Urinary bladder (tissue), 4 donors: ENCODE data around the gene CT45A3. TPM values are rescaled to one million over a fixed set of nuclear protein-coding genes. Genes with fewer than 3 reads are reported as not detected.
"Not testable (repeated sequence)": the region's sequence is repeated elsewhere in the genome, so short reads cannot be mapped to it uniquely, and the experiment has no call there.

ENCODE experiments used
- DNase-seq: peaks from one replicate; pipeline ENCODE4 v3.0.0-alpha.2; 2015; ENCODE audit errors: extremely low spot score
- H3K27ac ChIP-seq: one replicate; pipeline ENCODE4 v1.5.1; 2013; ENCODE audit warnings: low read depth, mild to moderate bottlenecking, moderate library complexity
- H3K36me3 ChIP-seq: one replicate; pipeline ENCODE4 v1.6.1; 2013; ENCODE audit warnings: mild to moderate bottlenecking, moderate library complexity; ENCODE audit not compliant: insufficient read depth
- H3K4me1 ChIP-seq: one replicate; pipeline ENCODE4 v1.6.1; 2013; ENCODE audit warnings: mild to moderate bottlenecking, moderate library complexity; ENCODE audit not compliant: insufficient read depth
- H3K4me3 ChIP-seq: one replicate; pipeline ENCODE4 v1.5.1; 2013; ENCODE audit warnings: low read depth, low read length
- WGBS: extraction: QIAGEN DNeasy Blood & Tissue Kit; methylation state at CpG from one replicate; pipeline ENCODE4 v1.1.7; 2013; 5-methylcytosine and 5-hydroxymethylcytosine counted together
- polyA plus RNA-seq: library from polyadenylated mRNA; stranded (reverse); fragments of 200-250 nt; gene quantifications from one replicate; pipeline ENCODE4 v1.2.3, GENCODE V29; 2013
- small RNA-seq: library from RNA; depleted of rRNA; stranded (forward); fragments of <200 nt; gene quantifications from one replicate; pipeline ENCODE3, GENCODE V24; 2014
- total RNA-seq: library from RNA; depleted of rRNA; stranded (reverse); fragments of >200 nt; gene quantifications from one replicate; pipeline ENCODE4 v1.2.3, GENCODE V29; 2014
- donor health status: healthy with polysubstance abuse.
- donor health status: healthy.

Gene CT45A3, protein sequence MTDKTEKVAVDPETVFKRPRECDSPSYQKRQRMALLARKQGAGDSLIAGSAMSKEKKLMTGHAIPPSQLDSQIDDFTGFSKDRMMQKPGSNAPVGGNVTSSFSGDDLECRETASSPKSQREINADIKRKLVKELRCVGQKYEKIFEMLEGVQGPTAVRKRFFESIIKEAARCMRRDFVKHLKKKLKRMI
- total RNA-seq (not detected), polyA plus RNA-seq (not detected)

DNA sequence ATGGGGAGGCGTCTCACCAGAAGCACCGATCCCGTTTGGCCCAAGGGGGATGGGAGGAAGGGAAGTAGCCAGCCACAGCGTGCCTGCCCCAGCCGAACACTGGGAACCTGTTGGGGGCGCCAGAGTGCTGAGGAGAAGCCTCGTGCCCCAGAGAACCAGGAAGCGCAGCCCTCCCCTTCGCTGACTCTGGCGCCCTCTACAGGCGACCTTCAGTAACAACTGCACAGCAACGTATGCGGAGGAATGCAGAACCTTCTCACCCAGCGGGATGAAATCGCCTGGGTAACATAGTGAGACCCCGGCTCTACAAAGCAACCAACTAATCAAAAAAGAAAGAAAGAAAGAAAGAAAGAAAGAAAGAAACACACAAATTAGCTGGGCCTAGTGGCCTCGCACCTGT, at the start of gene CT45A3:
Gene CT45A3, minus strand, starts transcription at position 101 of the 400 bp plus-strand sequence. CDS start 3,747 bp downstream, outside the sequence.
- not testable (repeated sequence) for DNase-seq, H3K4me1 ChIP-seq, H3K27ac ChIP-seq, H3K4me3 ChIP-seq, H3K36me3 ChIP-seq
- WGBS, result no CpG with 5 or more reads among the region's 17 CpGs

DNA sequence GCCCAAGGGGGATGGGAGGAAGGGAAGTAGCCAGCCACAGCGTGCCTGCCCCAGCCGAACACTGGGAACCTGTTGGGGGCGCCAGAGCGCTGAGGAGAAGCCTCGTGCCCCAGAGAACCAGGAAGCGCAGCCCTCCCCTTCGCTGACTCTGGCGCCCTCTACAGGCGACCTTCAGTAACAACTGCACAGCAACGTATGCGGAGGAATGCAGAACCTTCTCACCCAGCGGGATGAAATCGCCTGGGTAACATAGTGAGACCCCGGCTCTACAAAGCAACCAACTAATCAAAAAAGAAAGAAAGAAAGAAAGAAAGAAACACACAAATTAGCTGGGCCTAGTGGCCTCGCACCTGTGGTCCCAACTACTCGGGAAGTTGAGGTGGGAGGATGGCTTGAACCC, 34.7 kb upstream of the CT45A3 start, which contains the start of gene CT45A6:
Gene CT45A6, minus strand, starts transcription at position 101 of the 400 bp plus-strand sequence. CDS start 3,794 bp downstream, outside the sequence.
- not testable (repeated sequence) for H3K36me3 ChIP-seq, DNase-seq, H3K27ac ChIP-seq, H3K4me3 ChIP-seq, H3K4me1 ChIP-seq
- no CpG with 5 or more reads among the region's 16 CpGs for WGBS

DNA sequence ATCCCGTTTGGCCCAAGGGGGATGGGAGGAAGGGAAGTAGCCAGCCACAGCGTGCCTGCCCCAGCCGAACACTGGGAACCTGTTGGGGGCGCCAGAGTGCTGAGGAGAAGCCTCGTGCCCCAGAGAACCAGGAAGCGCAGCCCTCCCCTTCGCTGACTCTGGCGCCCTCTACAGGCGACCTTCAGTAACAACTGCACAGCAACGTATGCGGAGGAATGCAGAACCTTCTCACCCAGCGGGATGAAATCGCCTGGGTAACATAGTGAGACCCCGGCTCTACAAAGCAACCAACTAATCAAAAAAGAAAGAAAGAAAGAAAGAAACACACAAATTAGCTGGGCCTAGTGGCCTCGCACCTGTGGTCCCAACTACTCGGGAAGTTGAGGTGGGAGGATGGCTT, 17.4 kb upstream of the CT45A3 start, which contains the start of gene CT45A5:
Gene CT45A5, minus strand, starts transcription at position 101 of the 400 bp plus-strand sequence. CDS start 3,774 bp downstream, outside the sequence.
- H3K4me3 ChIP-seq, H3K4me1 ChIP-seq, DNase-seq, H3K27ac ChIP-seq, H3K36me3 ChIP-seq: not testable (repeated sequence)
- no CpG with 5 or more reads among the region's 16 CpGs for WGBS

DNA sequence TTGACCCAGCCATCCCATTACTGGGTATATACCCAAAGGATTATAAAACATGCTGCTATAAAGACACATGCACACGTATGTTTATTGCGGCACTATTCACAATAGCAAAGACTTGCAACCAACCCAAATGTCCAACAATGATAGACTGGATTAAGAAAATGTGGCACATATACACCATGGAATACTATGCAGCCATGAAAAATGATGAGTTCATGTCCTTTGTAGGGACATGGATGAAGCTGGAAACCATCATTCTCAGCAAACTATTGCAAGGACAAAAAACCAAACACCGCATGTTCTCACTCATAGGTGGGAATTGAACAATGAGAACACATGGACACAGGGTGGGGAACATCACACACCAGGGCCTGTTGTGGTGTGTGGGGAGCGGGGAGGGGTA, 23.3 kb downstream of the CT45A3 start:
- not testable (repeated sequence) for H3K4me3 ChIP-seq, DNase-seq, H3K36me3 ChIP-seq, H3K4me1 ChIP-seq, H3K27ac ChIP-seq
- WGBS, result 89% methylated on average over 4 of the region's 4 CpGs

DNA sequence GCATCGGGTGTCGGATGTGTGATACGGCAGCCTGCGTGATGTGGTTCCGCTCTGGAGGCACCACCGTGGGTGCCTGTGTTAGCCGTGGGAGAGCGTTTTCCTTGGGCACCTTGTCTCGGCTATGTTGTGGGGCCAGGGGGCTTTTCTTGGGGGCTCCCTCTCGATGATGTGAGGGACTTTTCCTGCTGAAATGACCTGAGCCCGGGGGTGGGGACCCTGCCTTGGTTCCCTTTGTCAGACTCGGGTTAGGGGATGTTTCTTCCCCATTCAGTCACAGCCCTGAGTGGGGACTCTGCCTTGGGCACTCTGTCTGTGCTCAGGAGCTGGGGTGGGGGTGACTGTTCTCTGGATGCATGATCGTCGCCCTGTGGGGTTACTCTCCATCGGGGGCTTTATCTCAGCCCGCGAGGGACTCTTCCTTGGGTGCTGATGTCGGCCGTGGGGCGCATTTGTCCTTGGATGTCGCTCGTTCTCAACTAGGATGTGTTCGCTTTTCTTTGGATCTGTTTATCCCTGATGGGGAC, 26.7 kb downstream of the CT45A3 start:
- Histone ChIP-seq H3K4me1 (no peaks in the 10 kb centered on the region), H3K4me3 (no peak overlapping the region), H3K36me3 (no peaks in the 10 kb centered on the region), H3K27ac (no peak overlapping the region)
- WGBS, result 90% methylated on average over 23 of the region's 23 CpGs
- DNase-seq, result no peak

DNA sequence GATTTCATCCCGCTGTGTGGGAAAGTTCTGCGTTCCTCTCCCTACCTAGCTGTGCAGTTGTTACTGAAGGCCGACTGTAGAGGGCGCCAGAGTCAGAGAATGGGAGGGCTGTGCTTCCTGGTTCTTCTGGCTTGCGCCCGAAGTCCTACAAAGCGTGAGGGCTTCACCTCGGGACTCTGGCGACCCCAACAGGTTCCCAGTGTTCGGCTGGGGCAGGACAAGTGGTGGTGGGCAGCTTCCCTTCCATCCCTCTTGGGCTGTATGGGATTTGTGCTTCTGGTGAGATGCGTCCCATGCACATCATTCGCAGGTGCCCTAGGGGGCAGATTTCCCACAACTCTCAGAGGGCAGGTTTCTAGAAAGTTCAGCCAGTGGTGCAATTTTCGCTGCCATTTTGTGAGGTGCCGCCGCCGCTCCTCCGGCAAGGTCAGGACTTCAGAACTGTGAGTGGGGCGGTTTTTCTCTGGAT, 27.3 kb downstream of the CT45A3 start:
- 57% methylated on average over 18 of the region's 18 CpGs for WGBS
- no peak overlapping the region for H3K27ac ChIP-seq
- no peaks in the 10 kb centered on the region for H3K36me3 ChIP-seq
- H3K4me1 ChIP-seq, result no peaks in the 10 kb centered on the region
- no peak overlapping the region for H3K4me3 ChIP-seq
- DNase-seq, result no peak

DNA sequence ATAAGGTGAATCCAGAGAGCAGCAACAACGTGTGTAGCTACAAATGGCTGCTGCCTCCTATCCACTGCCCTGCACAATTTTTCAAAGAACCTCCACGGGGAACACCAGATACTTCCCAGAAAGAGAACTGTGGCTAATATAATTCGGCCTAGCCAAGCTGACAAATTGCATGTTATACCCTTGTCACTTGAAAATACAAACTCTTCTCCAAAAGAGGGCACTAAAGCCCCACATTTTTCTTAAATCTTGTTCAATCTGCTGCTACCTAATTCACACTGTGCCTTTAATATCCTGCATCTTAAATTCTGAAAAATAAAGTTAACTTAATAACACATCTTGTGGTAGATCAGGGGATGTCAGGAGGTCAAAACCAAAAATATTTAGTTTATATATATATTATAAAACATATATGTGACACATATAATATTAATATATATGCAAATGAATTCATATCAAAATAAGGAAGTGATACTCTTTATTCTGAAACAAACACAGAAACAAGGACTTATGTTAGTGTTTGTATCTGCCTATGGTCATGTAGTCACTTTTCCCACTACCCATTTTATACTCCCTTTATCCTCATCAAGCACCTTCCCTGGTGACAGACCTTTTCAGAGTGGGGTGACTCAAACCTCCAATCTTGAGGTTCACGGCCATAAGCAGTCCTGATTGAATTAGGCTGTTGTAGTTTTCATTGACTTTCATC, 30.5 kb downstream of the CT45A3 start:
- H3K36me3 ChIP-seq, result no peaks in the 10 kb centered on the region
- H3K27ac ChIP-seq, result no peak overlapping the region
- no peak for DNase-seq
- H3K4me1 ChIP-seq, result no peaks in the 10 kb centered on the region
- H3K4me3 ChIP-seq, result no peak overlapping the region
- 49% methylated on average over 4 of the region's 4 CpGs for WGBS

DNA sequence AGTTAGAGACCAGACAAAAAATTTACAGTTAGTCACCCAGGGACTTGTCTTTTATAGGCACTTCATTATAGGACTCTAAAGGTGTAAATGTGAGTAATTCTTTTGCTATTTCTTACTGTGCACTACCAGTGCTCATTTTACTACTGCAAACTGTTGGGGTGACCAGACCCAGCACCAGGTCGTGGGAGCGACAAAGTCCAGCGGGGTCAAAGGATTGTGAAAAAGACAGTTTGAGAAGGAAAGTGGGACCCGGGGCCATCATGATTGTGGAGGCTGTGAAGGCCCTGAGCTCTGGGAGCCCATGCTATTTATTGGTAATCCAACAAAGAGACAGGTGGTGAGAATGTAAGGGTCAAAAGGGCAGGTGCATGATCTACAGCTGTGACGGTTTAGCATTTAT, 33.3 kb downstream of the CT45A3 start:
- WGBS, result 59% methylated on average over 5 of the region's 5 CpGs
- not testable (repeated sequence) for DNase-seq, H3K4me3 ChIP-seq, H3K4me1 ChIP-seq, H3K27ac ChIP-seq, H3K36me3 ChIP-seq

DNA sequence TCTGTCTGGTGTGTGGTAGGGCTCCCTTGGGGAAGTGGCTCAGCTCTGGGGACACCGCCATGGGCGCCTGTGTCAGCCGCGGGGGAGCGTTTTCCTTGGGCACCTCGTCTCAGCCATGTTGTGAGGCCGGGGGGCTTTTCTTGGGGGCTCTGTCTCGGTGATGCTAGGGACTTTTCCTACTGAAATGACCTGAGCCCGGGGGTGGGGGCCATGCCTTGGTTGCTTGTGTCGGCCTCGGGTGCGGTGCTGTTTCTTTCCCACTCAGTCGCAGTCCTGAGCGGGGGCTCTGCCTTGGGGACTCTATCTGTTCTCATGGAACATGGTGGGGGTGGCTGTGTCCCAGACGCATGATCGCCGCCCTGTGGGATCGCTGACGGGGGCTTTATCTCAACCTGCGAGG, 54.2 kb downstream of the CT45A3 start:
- Histone ChIP-seq H3K36me3 (no peaks in the 10 kb centered on the region), H3K4me3 (no peak overlapping the region), H3K4me1 (no peaks in the 10 kb centered on the region), H3K27ac (no peak overlapping the region)
- DNase-seq, result no peak
- WGBS, result 91% methylated on average over 20 of the region's 20 CpGs

DNA sequence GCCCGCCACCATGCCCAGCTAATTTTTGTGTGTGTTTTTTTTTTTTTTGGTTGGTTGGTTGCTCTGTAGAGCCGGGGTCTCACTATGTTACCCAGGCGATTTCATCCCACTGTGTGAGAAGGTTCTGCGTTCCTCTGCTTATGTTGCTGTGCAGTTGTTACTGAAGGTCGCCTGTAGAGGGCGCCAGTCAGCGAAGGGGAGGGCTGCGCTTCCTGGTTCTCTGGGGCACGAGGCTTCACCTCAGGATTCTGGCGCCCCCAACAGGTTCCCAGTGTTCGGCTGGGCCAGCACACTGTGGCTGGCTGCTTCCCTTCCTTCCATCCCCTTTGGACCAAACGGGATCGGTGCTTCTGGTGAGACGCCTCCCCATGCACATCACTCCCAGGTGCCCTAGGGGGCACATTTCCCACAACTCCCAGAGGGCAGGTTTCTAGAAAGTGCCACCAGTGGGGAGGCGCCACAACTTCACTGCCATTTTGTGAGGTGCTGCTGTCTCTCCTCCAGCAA, 54.8 kb downstream of the CT45A3 start, which contains the start of gene CT45A1:
Gene CT45A1, plus strand, starts transcription at position 457 of the 507 bp plus-strand sequence. CDS start 5,302 bp downstream, outside the sequence.
- not testable (repeated sequence) for H3K27ac ChIP-seq, DNase-seq, H3K4me3 ChIP-seq, H3K4me1 ChIP-seq, H3K36me3 ChIP-seq
- 88% methylated on average over 12 of the region's 15 CpGs for WGBS

Small RNA genes within 50 kb of the gene (small RNA-seq; reads per million reads assigned to genes)
- not detected for gene AC240442.1

Other genes with a start within 250 kb of the CT45A3 start
- 32.3 TPM for gene INTS6L, start 247.5 kb downstream of the CT45A3 start, total RNA-seq
- gene INTS6L, start 247.5 kb downstream of the CT45A3 start, polyA plus RNA-seq, result 5.9 TPM
- gene CT45A1, start 54.6 kb downstream of the CT45A3 start, total RNA-seq, result not detected
- not detected for gene CT45A1, start 54.6 kb downstream of the CT45A3 start, polyA plus RNA-seq
- gene CT45A5, start 17.3 kb upstream of the CT45A3 start, total RNA-seq, result not detected
- gene CT45A5, start 17.3 kb upstream of the CT45A3 start, polyA plus RNA-seq, result not detected
- gene CT45A6, start 34.6 kb upstream of the CT45A3 start, total RNA-seq, result not detected
- not detected for gene CT45A6, start 34.6 kb upstream of the CT45A3 start, polyA plus RNA-seq
- not detected for gene CT45A2, start 51.8 kb upstream of the CT45A3 start, total RNA-seq
- gene CT45A2, start 51.8 kb upstream of the CT45A3 start, polyA plus RNA-seq, result not detected
- not detected for gene CT45A7, start 69.1 kb upstream of the CT45A3 start, total RNA-seq
- not detected for gene CT45A7, start 69.1 kb upstream of the CT45A3 start, polyA plus RNA-seq
- gene CT45A8, start 86.3 kb upstream of the CT45A3 start, total RNA-seq, result not detected
- gene CT45A8, start 86.3 kb upstream of the CT45A3 start, polyA plus RNA-seq, result not detected
- not detected for gene CT45A9, start 103.6 kb upstream of the CT45A3 start, total RNA-seq
- not detected for gene CT45A9, start 103.6 kb upstream of the CT45A3 start, polyA plus RNA-seq
- not detected for gene CT45A10, start 125.3 kb upstream of the CT45A3 start, total RNA-seq
- not detected for gene CT45A10, start 125.3 kb upstream of the CT45A3 start, polyA plus RNA-seq
- not detected for gene SAGE1, start 125.5 kb upstream of the CT45A3 start, total RNA-seq
- not detected for gene SAGE1, start 125.5 kb upstream of the CT45A3 start, polyA plus RNA-seq
- gene MMGT1, start 205.8 kb upstream of the CT45A3 start, total RNA-seq, result 21.4 TPM
- 23.8 TPM for gene MMGT1, start 205.8 kb upstream of the CT45A3 start, polyA plus RNA-seq
- 22.9 TPM for gene SLC9A6, start 217.2 kb upstream of the CT45A3 start, total RNA-seq
- gene SLC9A6, start 217.2 kb upstream of the CT45A3 start, polyA plus RNA-seq, result 11.3 TPM